Transverse colon (tissue), 3 donors: Measurements from ENCODE around the gene DPAGT1.

Experiments used
- CTCF ChIP-seq, 5 experiments: fragments of 200-600 bp in 3 of 5; fragments of 450-650 bp in 2 of 5; sonication (generic) in 3 of 5; IDR thresholded peaks; 1 replicate in 2 of 5; 2 replicates in 3 of 5; pipeline ENCODE4 v1.5.1; 2016 to 2017; ENCODE audit warnings: antibody characterized with exemption in 5 of 5, inconsistent platforms in 3 of 5, mild to moderate bottlenecking in 2 of 5, moderate library complexity in 1 of 5
- EP300 ChIP-seq: sonication (generic); formaldehyde crosslinking; IDR thresholded peaks from one replicate; pipeline ENCODE4 v1.6.1; 2017; ENCODE audit warnings: antibody characterized with exemption, low read depth

DNA sequence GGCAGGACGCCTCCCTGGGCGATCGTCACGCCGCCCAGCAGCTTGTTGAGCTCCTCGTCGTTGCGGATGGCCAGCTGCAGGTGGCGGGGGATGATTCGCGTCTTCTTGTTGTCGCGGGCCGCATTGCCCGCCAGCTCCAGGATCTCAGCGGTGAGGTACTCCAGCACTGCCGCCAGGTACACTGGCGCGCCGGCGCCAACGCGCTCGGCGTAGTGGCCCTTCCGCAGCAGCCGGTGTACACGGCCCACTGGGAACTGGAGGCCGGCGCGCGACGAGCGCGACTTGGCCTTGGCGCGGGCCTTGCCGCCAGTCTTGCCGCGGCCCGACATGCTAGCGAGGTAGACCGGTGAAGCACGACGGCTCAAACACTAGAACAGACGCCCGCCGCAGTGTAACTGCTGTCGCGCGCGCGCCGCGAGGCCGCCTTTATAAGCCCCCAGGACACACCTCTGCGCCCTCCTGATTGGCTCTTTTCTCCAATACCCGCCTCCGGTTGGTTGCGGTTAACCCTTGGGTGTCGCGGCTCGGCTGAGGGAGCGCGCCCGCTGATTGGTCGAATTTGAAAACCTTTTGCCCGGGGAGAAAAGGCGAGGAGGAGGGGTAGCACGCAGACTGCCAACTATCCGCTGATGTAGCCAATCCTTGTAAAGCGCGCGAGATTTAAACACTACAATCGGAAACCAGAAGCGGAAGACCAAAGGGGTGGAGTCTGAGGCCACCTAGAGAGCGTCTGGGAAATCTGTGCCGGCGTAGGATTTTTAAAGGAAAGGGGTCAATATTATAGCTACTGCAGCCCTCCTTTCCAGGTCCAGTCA, 6.4 kb downstream of the DPAGT1 start:
- TF ChIP-seq CTCF (IDR thresholded peaks at IDR 0.05) (peak in 4 of 5 experiments; percentile 29 to 88 (median 42)), EP300 (no peak)
